HEK293T (cell line): ENCODE results near the gene FOXP4.

Experiments used
- ARNT ChIP-seq: fragments of 450-650 bp; IDR thresholded peaks from 2 replicates; pipeline ENCODE4 v1.6.1; 2017; ENCODE audit warnings: mild to moderate bottlenecking
- BHLHE40 ChIP-seq: fragments of 450-650 bp; IDR thresholded peaks from 2 replicates; pipeline ENCODE4 v1.6.1; 2016; ENCODE audit warnings: mild to moderate bottlenecking, moderate library complexity, borderline replicate concordance
- HDGF ChIP-seq: fragments of 450-650 bp; IDR thresholded peaks from 2 replicates; pipeline ENCODE4 v1.6.1; 2017; ENCODE audit warnings: antibody characterized with exemption, borderline replicate concordance
- L3MBTL2 ChIP-seq: fragments of 450-650 bp; conservative IDR thresholded peaks from 2 replicates; pipeline ENCODE4 v1.6.1; 2016; ENCODE audit warnings: mild to moderate bottlenecking
- LEF1 ChIP-seq: fragments of 450-650 bp; IDR thresholded peaks from 2 replicates; pipeline ENCODE4 v1.6.1; 2017; ENCODE audit warnings: mild to moderate bottlenecking, borderline replicate concordance
- NFRKB ChIP-seq: fragments of 450-650 bp; IDR thresholded peaks from 2 replicates; pipeline ENCODE4 v1.6.1; 2016; ENCODE audit warnings: mild to moderate bottlenecking, moderate library complexity
- SP1 ChIP-seq: fragments of 450-650 bp; IDR thresholded peaks from 2 replicates; pipeline ENCODE4 v1.6.1; 2017
- SUZ12 ChIP-seq: fragments of 450-650 bp; IDR thresholded peaks from 2 replicates; pipeline ENCODE4 v1.6.1; 2016; ENCODE audit warnings: mild to moderate bottlenecking
- TARDBP ChIP-seq: fragments of 450-650 bp; IDR thresholded peaks from 2 replicates; pipeline ENCODE4 v1.6.1; 2016
- ZNF384 ChIP-seq: fragments of 450-650 bp; IDR thresholded peaks from 2 replicates; pipeline ENCODE4 v1.6.1; 2016

DNA sequence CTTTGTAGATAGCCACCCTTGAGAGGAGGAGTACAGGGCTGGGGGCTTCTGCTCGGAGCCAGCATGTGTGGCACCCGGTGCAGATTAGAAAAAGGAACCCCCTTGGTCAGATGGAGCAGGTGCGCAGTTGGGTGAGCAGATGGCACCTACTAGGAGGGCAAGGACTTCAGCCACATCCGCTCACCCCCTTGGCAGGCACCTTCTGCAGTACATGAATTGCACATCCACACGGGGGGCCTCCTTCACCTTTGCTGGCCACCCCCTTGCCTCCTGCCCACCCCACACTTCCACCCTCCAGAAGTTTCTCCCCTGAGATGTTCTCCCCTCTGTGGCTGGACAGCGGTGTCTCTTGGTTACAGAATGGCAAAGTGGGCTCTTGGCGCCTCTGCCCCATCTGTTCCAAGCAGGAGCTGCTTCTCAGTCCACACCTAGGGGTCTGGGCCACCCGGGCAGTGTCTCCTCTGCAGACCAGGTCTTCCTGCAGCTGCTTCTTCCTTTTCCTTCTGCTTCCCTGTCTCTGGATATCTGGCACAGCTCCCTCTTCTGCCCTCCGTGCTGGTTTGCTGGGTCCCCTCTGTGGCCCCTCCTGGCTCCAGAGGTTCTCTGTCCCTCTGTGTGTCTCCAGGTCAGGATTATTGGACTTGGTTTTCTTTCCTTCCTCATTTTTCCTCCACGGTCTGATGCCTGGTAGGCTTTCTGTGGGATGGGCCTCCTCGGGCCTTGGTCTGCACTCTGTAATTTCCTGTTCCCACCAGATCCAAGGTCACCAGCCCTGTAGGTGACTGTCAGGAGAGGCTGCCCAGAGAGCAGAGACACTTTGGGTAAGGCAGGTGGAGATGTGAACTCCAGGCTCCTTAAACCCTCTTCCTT lies 96.1 kb downstream of the FOXP4 start:
- TF ChIP-seq L3MBTL2, result no peak
- no peak for TF ChIP-seq SP1
- TF ChIP-seq ARNT, result no peak
- TF ChIP-seq BHLHE40, result no peak
- no peak for TF ChIP-seq TARDBP
- TF ChIP-seq LEF1, result no peak
- TF ChIP-seq HDGF, result no peak
- no peak for TF ChIP-seq ZNF384
- no peak for TF ChIP-seq SUZ12
- no peak for TF ChIP-seq NFRKB
